ENCODE measurements around the gene SIRT2. TPM values are rescaled to one million over a fixed set of nuclear protein-coding genes. Genes with fewer than 3 reads are reported as not detected.
"Not testable (repeated sequence)": the region's sequence is repeated elsewhere in the genome, so short reads cannot be mapped to it uniquely, and the experiment has no call there.

SIRT2 gene
- total RNA-seq, 4 donors from 2014 or later, result 90.4 to 100 (median 96.2) TPM

GRCh38 chr19:38875656-38876395, 23.6 kb downstream of the SIRT2 start:
- TF ChIP-seq POLR2AphosphoS5 (IDR thresholded peaks at IDR 0.05), result no peak
- Histone ChIP-seq H3K4me3 (no peak overlapping the region), H3K9me3 (no peaks in the 10 kb centered on the region), H3K27me3 (no peaks in the 10 kb centered on the region), H3K36me3 (peaks cover 21% of the 10 kb centered on the region), H3K4me1 (peaks cover 3% of the 10 kb centered on the region), H3K27ac (no peak overlapping the region)
- WGBS, result 72% methylated on average over 6 of the region's 6 CpGs
- no peak for DNase-seq (ENCODE audit: low spot score in 2 of 2)

GRCh38 chr19:38873400-38873799, 26.0 kb downstream of the SIRT2 start:
- not testable (repeated sequence) for H3K27ac ChIP-seq; H3K9me3 ChIP-seq; DNase-seq (ENCODE audit: low spot score in 2 of 2); H3K27me3 ChIP-seq; H3K4me3 ChIP-seq; H3K36me3 ChIP-seq
- WGBS, result 66% methylated on average over 10 of the region's 10 CpGs
- peaks cover 20% of the 10 kb centered on the region for H3K4me1 ChIP-seq

GRCh38 chr19:38870612-38871011, 28.8 kb downstream of the SIRT2 start:
- H3K27me3 ChIP-seq, result no peaks in the 10 kb centered on the region
- H3K4me3 ChIP-seq, result no peak overlapping the region
- H3K27ac ChIP-seq, result no peak overlapping the region
- 89% methylated on average over 19 of the region's 19 CpGs for WGBS
- H3K9me3 ChIP-seq, result no peaks in the 10 kb centered on the region
- H3K36me3 ChIP-seq, result no peaks in the 10 kb centered on the region
- peaks cover 16% of the 10 kb centered on the region for H3K4me1 ChIP-seq
- TF ChIP-seq CTCF (IDR thresholded peaks at IDR 0.05) (no peak), POLR2A (IDR thresholded peaks at IDR 0.05) (no peak), EP300 (IDR thresholded peaks at IDR 0.05) (no peak), POLR2AphosphoS5 (IDR thresholded peaks at IDR 0.05) (no peak)
- DNase-seq (ENCODE audit: low spot score in 2 of 2), result no peak

GRCh38 chr19:38869836-38870607, 29.4 kb downstream of the SIRT2 start:
- peak overlapping the region; percentile 53 for H3K4me3 ChIP-seq
- H3K36me3 ChIP-seq, result no peaks in the 10 kb centered on the region
- H3K27me3 ChIP-seq, result no peaks in the 10 kb centered on the region
- H3K27ac ChIP-seq, result no peak overlapping the region
- H3K9me3 ChIP-seq, result no peaks in the 10 kb centered on the region
- H3K4me1 ChIP-seq, result peaks cover 22% of the 10 kb centered on the region
- TF ChIP-seq POLR2AphosphoS5 (IDR thresholded peaks at IDR 0.05) (peak in 1 of 3 donors; percentile 40), POLR2A (IDR thresholded peaks at IDR 0.05) (no peak), CTCF (IDR thresholded peaks at IDR 0.05) (peak; percentile 39 to 92), EP300 (IDR thresholded peaks at IDR 0.05) (no peak)
- 21% methylated on average over 35 of the region's 62 CpGs for WGBS
- peak; percentile 92 to 93 for DNase-seq (ENCODE audit: low spot score in 2 of 2)

GRCh38 chr19:38869160-38869835, 30.1 kb downstream of the SIRT2 start:
- Histone ChIP-seq H3K27ac (no peak overlapping the region), H3K36me3 (no peaks in the 10 kb centered on the region), H3K9me3 (no peaks in the 10 kb centered on the region), H3K27me3 (no peaks in the 10 kb centered on the region), H3K4me1 (peaks cover 29% of the 10 kb centered on the region), H3K4me3 (peak overlapping the region; percentile 53)
- no peak for DNase-seq (ENCODE audit: low spot score in 2 of 2)
- 12% methylated on average over 10 of the region's 34 CpGs for WGBS
- TF ChIP-seq POLR2A (IDR thresholded peaks at IDR 0.05) (no peak), POLR2AphosphoS5 (IDR thresholded peaks at IDR 0.05) (no peak), EP300 (IDR thresholded peaks at IDR 0.05) (no peak), CTCF (IDR thresholded peaks at IDR 0.05) (no peak)

- no peak overlapping the region for H3K4me3 ChIP-seq
- no peak for DNase-seq (ENCODE audit: low spot score in 2 of 2)
- WGBS, result 96% methylated on average over 5 of the region's 6 CpGs
- H3K4me1 ChIP-seq, result peaks cover 32% of the 10 kb centered on the region
- H3K36me3 ChIP-seq, result no peaks in the 10 kb centered on the region
- H3K9me3 ChIP-seq, result no peaks in the 10 kb centered on the region
- TF ChIP-seq POLR2A (IDR thresholded peaks at IDR 0.05), result no peak
- no peak for TF ChIP-seq EP300 (IDR thresholded peaks at IDR 0.05)
- no peak for TF ChIP-seq POLR2AphosphoS5 (IDR thresholded peaks at IDR 0.05)
- no peak for TF ChIP-seq CTCF (IDR thresholded peaks at IDR 0.05)
- no peaks in the 10 kb centered on the region for H3K27me3 ChIP-seq
- H3K27ac ChIP-seq, result no peak overlapping the region
These were observed 30.9 kb downstream of the SIRT2 start for GRCh38 chr19:38868551-38868950.
